Measurements from ENCODE around the gene ING5.

DNA sequence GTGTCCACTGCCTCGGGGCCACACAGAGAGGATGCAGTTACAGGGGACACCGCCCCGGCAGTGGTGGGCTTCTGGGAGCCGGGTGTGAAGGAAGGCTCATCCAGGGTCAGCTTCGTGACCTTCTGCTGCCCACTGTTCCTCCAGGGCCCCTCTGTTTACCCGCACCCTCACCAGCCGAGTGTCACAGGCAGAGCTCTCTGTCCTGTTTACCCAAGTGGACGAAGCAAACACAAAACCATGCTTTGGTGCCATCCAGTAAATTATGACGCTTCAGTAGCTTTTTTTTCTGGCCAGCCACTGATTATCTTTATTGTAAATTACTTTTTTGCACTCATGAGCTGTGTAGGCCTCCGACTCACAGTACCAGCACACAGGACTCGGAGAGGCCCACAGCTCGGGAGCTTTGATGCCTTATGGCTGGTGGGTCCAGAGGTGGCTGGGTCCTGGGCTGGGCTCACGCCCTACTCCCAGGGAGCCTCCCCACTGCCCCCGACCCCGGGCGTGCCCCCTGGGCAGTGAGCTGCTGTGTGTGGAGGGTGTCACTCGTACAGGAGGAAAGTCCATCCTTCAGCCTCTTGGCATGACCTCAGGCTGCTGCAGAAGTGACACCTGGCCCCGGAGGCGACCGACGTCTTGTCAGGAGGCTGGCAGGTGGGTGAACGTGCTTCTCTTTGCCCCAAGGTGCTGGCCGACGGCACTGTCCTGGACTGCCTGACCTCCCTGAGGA lies 42.4 kb downstream of the ING5 start:
- TF ChIP-seq, protein P1, sequence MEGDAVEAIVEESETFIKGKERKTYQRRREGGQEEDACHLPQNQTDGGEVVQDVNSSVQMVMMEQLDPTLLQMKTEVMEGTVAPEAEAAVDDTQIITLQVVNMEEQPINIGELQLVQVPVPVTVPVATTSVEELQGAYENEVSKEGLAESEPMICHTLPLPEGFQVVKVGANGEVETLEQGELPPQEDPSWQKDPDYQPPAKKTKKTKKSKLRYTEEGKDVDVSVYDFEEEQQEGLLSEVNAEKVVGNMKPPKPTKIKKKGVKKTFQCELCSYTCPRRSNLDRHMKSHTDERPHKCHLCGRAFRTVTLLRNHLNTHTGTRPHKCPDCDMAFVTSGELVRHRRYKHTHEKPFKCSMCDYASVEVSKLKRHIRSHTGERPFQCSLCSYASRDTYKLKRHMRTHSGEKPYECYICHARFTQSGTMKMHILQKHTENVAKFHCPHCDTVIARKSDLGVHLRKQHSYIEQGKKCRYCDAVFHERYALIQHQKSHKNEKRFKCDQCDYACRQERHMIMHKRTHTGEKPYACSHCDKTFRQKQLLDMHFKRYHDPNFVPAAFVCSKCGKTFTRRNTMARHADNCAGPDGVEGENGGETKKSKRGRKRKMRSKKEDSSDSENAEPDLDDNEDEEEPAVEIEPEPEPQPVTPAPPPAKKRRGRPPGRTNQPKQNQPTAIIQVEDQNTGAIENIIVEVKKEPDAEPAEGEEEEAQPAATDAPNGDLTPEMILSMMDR (conservative IDR thresholded peaks at IDR 0.05; ENCODE audit: low read length): no peak
- no peak for TF ChIP-seq EZH2phosphoT487 (IDR thresholded peaks at IDR 0.05; ENCODE audit: borderline replicate concordance, low read depth, low read length)

Measured in OCI-LY7 (cell line).